Measurements from ENCODE around the gene IMMP2L.

GRCh38 chr7:110974441-110974840 lies 587.9 kb downstream of the IMMP2L start:
- no peak for TF ChIP-seq ELF1 (IDR thresholded peaks at IDR 0.05)
- TF ChIP-seq, protein P1, sequence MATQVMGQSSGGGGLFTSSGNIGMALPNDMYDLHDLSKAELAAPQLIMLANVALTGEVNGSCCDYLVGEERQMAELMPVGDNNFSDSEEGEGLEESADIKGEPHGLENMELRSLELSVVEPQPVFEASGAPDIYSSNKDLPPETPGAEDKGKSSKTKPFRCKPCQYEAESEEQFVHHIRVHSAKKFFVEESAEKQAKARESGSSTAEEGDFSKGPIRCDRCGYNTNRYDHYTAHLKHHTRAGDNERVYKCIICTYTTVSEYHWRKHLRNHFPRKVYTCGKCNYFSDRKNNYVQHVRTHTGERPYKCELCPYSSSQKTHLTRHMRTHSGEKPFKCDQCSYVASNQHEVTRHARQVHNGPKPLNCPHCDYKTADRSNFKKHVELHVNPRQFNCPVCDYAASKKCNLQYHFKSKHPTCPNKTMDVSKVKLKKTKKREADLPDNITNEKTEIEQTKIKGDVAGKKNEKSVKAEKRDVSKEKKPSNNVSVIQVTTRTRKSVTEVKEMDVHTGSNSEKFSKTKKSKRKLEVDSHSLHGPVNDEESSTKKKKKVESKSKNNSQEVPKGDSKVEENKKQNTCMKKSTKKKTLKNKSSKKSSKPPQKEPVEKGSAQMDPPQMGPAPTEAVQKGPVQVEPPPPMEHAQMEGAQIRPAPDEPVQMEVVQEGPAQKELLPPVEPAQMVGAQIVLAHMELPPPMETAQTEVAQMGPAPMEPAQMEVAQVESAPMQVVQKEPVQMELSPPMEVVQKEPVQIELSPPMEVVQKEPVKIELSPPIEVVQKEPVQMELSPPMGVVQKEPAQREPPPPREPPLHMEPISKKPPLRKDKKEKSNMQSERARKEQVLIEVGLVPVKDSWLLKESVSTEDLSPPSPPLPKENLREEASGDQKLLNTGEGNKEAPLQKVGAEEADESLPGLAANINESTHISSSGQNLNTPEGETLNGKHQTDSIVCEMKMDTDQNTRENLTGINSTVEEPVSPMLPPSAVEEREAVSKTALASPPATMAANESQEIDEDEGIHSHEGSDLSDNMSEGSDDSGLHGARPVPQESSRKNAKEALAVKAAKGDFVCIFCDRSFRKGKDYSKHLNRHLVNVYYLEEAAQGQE (IDR thresholded peaks at IDR 0.05; ENCODE audit: low read depth, low read length), result no peak

All from SK-N-SH (cell line).